Duodenal mucosa (tissue), 2 donors: ENCODE measurements around the gene CISD3.

Source experiments
- H3K27ac ChIP-seq: one replicate; pipeline ENCODE4 v1.7.0; 2013; ENCODE audit warnings: low read depth, low read length
- H3K27me3 ChIP-seq, 2 donors: one replicate each; pipeline ENCODE4 v1.7.0; 2013; ENCODE audit warnings: low read length in 2 of 2, control low read depth in 1 of 2; ENCODE audit not compliant: insufficient read depth in 2 of 2, control insufficient read depth in 1 of 2
- H3K36me3 ChIP-seq, 2 donors: one replicate each; pipeline ENCODE4 v1.7.0; 2013; ENCODE audit warnings: low read length in 2 of 2, control low read depth in 1 of 2; ENCODE audit not compliant: insufficient read depth in 2 of 2, control insufficient read depth in 1 of 2
- H3K4me1 ChIP-seq, 2 donors: one replicate each; pipeline ENCODE4 v1.7.0; 2013; ENCODE audit warnings: low read length in 2 of 2, control low read depth in 1 of 2; ENCODE audit not compliant: insufficient read depth in 2 of 2, control insufficient read depth in 1 of 2
- H3K4me3 ChIP-seq, 2 donors: one replicate each; pipeline ENCODE4 v1.7.0; 2013; ENCODE audit warnings: low read length in 2 of 2, low read depth in 1 of 2
- H3K9ac ChIP-seq, 2 donors: one replicate each; pipeline ENCODE4 v1.7.0; 2013; ENCODE audit warnings: low read length in 2 of 2, low read depth in 1 of 2
- H3K9me3 ChIP-seq, 2 donors: one replicate each; pipeline ENCODE4 v1.7.0; 2013; ENCODE audit warnings: low read length in 2 of 2, control low read depth in 1 of 2; ENCODE audit not compliant: control insufficient read depth in 1 of 2

CISD3 gene

DNA sequence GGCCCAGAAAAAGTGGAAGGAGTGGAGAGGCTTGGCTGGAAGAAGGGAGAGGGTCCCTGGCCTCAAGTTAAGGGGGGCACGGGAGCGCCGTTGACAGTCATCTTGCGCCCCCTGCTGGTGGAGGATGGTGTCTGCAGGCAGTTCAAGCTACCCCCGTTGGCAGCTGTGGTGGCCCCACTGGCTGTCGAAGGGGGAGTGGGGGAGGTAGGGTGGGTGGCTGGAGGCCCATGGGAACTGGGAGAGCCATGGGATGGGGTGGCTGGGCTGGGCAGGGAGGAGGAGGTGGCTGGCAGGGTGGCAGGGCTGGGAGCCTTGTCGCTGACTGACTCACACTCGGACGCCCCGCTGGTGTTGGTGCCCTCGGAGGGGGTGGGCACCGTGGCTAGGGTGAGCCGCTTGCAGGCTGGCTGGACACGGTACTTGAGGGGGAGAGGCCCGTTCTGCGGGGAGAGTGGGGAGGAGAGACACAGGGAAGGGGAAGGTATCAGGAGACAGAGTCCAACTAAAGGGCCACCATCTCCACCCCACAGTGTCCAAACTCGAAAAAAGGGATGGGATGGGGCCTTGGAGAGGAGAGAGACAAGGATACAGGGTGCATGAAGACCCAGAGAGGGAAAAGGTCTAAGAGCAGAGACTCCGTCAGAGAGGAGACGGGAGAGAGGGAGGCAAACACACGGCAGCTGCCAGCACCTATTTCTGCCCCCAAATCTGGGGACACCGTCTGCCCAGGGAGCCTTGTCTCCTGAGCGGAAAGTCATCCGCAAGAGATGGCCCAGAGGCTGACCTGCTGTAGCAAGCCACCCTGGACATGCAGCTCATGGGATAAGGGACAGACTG is 5.2 kb downstream of the CISD3 start:
- Histone ChIP-seq H3K36me3 (peaks cover 3 to 17% of the 10 kb centered on the region in 2 donors), H3K27me3 (no peaks in the 10 kb centered on the region), H3K4me1 (peaks cover 64 to 68% of the 10 kb centered on the region in 2 donors), H3K9me3 (no peaks in the 10 kb centered on the region), H3K9ac (peak overlapping the region in 1 of 2 donors; percentile 38), H3K4me3 (no peak overlapping the region), H3K27ac (no peak overlapping the region)

DNA sequence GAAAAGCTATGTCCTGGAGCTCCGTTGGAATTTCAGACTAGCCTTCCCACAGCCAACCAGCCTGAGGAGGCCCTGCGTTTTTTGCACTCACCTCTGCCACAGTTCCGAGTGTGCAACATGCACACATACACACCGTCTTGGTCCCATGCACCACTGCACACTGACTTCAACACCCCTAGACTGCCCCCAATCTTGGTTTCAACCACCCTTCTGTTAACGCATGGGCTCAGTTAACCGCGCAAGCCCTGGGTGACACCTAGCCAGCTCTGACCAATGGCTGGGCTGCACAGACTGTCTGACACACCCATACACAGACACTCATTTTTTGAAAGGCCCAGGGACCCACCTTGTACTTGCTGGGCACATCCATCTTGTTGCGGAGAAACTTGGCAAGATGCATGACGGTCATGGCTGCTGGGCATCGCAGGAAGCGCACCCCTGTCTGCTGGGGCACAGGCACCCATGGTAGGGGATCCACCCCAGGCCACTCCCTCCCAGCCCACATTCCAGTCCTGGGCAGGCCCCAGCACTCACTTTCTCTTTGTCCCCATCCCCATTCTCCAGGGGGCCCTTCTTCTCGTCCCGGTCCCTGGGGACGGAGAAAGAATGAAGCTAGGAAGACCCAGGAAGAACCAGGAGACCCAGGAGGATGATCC is 8.0 kb downstream of the CISD3 start:
- H3K4me1 ChIP-seq = peaks cover 60 to 61% of the 10 kb centered on the region in 2 donors
- H3K27me3 ChIP-seq = no peaks in the 10 kb centered on the region
- H3K36me3 ChIP-seq = peaks cover 3 to 15% of the 10 kb centered on the region in 2 donors
- no peak overlapping the region for H3K4me3 ChIP-seq
- no peak overlapping the region for H3K9ac ChIP-seq
- H3K9me3 ChIP-seq = no peaks in the 10 kb centered on the region
- no peak overlapping the region for H3K27ac ChIP-seq

DNA sequence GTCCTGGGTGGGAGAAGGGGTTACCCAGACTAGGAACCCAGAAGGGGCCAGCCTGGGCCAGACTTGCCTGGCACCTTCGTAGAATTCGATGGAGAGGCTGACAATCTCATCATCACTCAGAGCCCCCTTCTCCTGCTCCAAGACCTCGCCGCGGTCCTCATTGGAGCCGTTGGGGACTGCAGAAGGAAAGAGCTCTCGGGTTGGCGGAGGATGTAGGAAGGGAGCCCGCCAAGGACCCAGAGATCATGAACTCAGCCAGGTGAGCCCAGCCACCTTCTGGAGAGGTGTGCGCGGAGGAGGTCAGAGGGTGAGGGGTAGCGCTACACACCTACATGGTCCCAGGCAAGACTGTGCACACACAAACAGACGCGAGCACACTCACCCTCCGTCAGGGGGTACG is 8.5 kb downstream of the CISD3 start:
- Histone ChIP-seq H3K4me3 (no peak overlapping the region), H3K4me1 (peaks cover 55 to 61% of the 10 kb centered on the region in 2 donors), H3K27ac (no peak overlapping the region), H3K9me3 (no peaks in the 10 kb centered on the region), H3K9ac (no peak overlapping the region), H3K27me3 (no peaks in the 10 kb centered on the region), H3K36me3 (peaks cover 3 to 9% of the 10 kb centered on the region in 2 donors)

DNA sequence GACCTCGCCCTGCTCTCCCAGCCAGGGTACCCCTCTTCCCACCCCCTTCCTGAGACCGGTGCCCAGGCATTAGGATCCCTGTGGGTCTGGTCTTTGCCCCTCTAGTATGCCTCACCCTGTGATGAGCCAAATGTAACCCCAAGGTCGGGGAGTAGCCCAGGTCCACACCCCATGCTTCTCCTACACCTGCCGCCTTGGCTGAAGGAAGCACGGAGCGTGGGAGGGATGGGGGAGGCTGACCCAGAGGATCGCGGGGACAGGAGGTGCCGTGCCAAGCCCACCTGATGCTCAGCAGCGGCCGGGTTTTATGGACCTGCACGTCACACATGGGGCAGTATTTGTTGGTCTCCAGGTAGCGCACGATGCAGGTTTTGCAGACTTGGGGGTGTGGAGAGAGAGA is 9.2 kb downstream of the CISD3 start:
- H3K9ac ChIP-seq = no peak overlapping the region
- H3K36me3 ChIP-seq = peaks cover 3% of the 10 kb centered on the region in 2 donors
- no peak overlapping the region for H3K27ac ChIP-seq
- H3K27me3 ChIP-seq = no peaks in the 10 kb centered on the region
- no peak overlapping the region for H3K4me3 ChIP-seq
- no peaks in the 10 kb centered on the region for H3K9me3 ChIP-seq
- H3K4me1 ChIP-seq = peaks cover 50 to 58% of the 10 kb centered on the region in 2 donors

DNA sequence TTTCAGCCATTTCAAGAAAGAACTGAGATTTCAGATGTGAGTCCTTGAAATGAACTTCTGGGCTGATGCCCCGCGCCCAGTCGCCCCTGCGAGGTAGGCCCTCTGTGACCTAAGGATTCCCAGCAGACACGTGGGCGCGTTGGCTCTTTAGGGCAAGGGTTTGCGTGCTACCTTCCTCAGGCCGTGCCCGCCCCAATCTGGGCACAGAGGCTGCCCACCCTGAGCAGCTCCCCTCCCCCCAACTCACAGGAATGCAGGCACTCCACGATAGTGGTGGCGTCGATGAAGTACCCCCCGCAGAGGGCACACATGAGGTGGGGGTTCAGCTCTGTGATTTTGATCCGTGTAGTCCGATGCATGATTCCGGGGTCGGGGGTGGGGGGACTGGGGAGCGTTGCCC is 9.9 kb downstream of the CISD3 start:
- H3K36me3 ChIP-seq = peaks cover 0 to 3% of the 10 kb centered on the region in 2 donors
- peaks cover 47 to 57% of the 10 kb centered on the region in 2 donors for H3K4me1 ChIP-seq
- no peak overlapping the region for H3K27ac ChIP-seq
- H3K9me3 ChIP-seq = no peaks in the 10 kb centered on the region
- no peak overlapping the region for H3K4me3 ChIP-seq
- H3K9ac ChIP-seq = no peak overlapping the region
- no peaks in the 10 kb centered on the region for H3K27me3 ChIP-seq

DNA sequence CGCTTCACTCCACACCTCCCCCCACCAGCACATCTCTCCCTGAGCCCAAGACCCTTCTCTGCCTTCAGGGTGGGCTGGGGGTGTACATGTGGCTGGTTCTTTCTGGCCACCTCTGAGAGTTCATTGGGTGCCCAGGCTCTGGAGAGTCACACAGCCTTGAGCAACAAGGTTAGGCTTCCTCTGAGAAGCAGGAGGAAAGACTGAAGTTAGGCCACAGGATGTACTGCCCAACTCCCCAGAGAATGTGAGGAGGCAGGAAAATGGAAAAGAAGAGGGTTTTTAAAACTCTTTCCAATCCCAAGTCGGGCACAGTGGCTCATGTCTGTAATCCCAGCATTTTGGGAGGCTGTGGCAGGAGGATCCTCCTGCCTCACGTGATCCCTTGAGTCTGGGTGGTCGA is 10.7 kb downstream of the CISD3 start:
- H3K36me3 ChIP-seq = peaks cover 0 to under 1% of the 10 kb centered on the region in 2 donors
- H3K4me3 ChIP-seq = no peak overlapping the region
- no peaks in the 10 kb centered on the region for H3K27me3 ChIP-seq
- H3K4me1 ChIP-seq = peaks cover 39 to 54% of the 10 kb centered on the region in 2 donors
- no peaks in the 10 kb centered on the region for H3K9me3 ChIP-seq
- no peak overlapping the region for H3K9ac ChIP-seq
- H3K27ac ChIP-seq = no peak overlapping the region

DNA sequence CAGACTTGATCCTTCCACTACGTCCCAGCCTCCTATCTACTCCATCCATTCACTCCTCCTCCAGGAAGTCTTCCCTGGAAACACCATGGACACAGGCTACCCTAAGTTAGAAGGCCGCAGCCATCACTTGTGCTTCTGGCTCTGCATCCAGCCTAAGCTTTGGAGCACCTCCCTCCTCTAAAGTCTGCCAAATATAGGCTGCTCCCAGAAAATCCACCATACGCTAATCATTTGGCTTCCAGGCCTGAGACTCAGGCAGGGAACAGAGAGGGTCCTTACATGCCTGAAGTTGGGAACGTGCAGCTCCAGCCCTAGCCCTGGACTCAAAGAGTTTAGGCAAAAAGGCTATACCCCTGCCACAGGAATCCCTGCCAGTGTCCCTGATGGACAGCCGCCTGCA is 11.3 kb downstream of the CISD3 start:
- peaks cover 0 to 2% of the 10 kb centered on the region in 2 donors for H3K27me3 ChIP-seq
- peak overlapping the region in 1 of 2 donors; percentile 52 for H3K9ac ChIP-seq
- peaks cover 40 to 60% of the 10 kb centered on the region in 2 donors for H3K4me1 ChIP-seq
- H3K4me3 ChIP-seq = no peak overlapping the region
- H3K36me3 ChIP-seq = no peaks in the 10 kb centered on the region
- H3K9me3 ChIP-seq = no peaks in the 10 kb centered on the region
- H3K27ac ChIP-seq = no peak overlapping the region

DNA sequence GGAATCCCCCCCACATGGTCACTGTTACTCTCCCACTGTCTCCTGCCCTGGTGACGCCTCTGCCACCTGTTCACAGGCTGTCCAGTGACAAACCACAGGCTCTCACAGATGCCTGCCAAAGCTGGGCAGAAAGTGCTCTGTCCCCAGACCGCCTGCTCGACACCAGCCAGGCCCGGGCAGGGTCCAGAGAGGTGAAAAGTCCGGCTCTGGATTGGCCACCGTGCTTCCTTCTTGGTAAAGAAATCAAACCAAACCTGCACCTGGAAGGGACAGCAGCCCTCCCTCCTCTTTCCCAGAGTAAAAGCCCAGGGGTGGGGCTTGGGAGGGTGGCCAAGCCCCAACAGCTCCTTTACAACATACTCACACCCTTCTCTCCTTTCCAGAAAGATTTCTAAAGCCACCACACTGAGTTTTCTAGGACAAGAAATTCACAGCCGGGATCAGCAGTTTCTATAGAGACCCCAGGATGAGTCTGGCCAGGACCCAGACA is 11.8 kb downstream of the CISD3 start:
- peak overlapping the region; percentile 74 for H3K27ac ChIP-seq
- no peak overlapping the region for H3K4me3 ChIP-seq
- no peaks in the 10 kb centered on the region for H3K9me3 ChIP-seq
- H3K4me1 ChIP-seq = peaks cover 45 to 65% of the 10 kb centered on the region in 2 donors
- peaks cover 2 to 3% of the 10 kb centered on the region in 2 donors for H3K27me3 ChIP-seq
- no peaks in the 10 kb centered on the region for H3K36me3 ChIP-seq
- H3K9ac ChIP-seq = peak overlapping the region in 1 of 2 donors; percentile 52

DNA sequence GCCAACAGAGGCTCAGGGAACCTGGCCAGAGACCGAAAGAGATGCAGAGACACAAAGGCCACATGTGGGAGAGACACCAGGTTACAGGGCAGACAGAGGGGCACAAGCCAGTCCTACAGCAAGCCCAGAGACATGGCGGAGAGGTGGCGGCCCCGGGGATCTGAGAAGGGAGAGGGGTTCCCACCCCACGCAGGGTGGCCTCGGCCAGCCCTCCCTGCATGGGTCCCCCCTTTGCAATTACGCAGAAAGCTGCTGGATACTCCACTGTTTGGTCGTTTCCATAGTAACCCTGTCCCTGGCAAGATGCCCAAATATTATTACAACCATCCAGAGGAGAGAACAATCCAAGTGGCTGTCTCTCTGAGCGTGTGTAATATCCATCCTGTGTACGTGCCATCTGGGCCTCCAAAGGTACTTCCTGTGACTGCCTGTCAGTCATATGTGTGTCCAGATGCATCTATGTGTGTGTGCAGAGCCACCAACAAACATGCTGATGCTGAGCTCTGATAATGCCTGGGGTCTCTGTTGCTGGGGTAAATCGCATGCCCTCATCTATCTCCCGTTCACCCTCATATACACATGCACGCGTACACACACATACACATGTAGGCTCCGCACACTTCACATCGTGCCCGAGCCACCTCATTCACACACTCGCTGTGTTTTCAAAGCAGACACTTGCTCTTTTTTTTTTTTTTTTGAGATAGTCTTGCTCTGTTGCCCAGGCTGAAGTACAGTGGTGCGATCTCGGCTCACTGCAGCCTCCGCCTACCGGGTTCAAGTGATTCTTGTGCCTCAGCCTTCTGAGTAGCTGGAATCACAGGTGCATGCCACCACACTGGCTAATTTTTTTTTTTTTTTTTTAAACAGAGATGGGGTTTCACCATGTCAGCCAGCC is 12.5 kb downstream of the CISD3 start:
- Histone ChIP-seq H3K27ac (peak overlapping the region; percentile 74), H3K9ac (peak overlapping the region in 1 of 2 donors; percentile 52), H3K4me1 (peaks cover 48 to 67% of the 10 kb centered on the region in 2 donors), H3K27me3 (peaks cover 3% of the 10 kb centered on the region in 2 donors), H3K4me3 (peak overlapping the region; percentile 0 to 2), H3K36me3 (no peaks in the 10 kb centered on the region), H3K9me3 (no peaks in the 10 kb centered on the region)
